ENCODE data around the gene NOTCH1.

Gene NOTCH1

DNA sequence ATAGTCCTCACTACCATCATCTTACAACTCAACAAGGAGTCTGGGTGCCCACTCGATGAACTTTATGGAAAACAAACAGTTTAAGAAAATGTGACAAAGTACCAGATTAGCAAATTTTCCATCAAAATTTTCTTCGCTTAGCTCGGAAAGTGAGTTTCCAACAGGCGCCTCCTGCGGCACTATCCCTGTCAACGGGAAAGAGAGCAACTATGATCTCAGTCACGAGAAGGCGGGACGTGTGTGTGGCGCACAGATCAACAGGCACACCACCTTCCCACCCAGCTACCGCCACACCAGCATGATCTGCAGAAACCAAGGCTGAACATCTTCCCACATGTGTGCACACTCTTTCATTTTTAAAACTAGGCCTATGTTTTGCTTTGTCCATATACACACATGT is 92.5 kb downstream of the NOTCH1 start:
- H3K4me3 ChIP-seq, result no peak overlapping the region
- TF ChIP-seq, protein P1, sequence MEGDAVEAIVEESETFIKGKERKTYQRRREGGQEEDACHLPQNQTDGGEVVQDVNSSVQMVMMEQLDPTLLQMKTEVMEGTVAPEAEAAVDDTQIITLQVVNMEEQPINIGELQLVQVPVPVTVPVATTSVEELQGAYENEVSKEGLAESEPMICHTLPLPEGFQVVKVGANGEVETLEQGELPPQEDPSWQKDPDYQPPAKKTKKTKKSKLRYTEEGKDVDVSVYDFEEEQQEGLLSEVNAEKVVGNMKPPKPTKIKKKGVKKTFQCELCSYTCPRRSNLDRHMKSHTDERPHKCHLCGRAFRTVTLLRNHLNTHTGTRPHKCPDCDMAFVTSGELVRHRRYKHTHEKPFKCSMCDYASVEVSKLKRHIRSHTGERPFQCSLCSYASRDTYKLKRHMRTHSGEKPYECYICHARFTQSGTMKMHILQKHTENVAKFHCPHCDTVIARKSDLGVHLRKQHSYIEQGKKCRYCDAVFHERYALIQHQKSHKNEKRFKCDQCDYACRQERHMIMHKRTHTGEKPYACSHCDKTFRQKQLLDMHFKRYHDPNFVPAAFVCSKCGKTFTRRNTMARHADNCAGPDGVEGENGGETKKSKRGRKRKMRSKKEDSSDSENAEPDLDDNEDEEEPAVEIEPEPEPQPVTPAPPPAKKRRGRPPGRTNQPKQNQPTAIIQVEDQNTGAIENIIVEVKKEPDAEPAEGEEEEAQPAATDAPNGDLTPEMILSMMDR (IDR thresholded peaks at IDR 0.05), result no peak
- no peak for DNase-seq (ENCODE audit: low spot score)
- no peak overlapping the region for H3K27ac ChIP-seq

DNA sequence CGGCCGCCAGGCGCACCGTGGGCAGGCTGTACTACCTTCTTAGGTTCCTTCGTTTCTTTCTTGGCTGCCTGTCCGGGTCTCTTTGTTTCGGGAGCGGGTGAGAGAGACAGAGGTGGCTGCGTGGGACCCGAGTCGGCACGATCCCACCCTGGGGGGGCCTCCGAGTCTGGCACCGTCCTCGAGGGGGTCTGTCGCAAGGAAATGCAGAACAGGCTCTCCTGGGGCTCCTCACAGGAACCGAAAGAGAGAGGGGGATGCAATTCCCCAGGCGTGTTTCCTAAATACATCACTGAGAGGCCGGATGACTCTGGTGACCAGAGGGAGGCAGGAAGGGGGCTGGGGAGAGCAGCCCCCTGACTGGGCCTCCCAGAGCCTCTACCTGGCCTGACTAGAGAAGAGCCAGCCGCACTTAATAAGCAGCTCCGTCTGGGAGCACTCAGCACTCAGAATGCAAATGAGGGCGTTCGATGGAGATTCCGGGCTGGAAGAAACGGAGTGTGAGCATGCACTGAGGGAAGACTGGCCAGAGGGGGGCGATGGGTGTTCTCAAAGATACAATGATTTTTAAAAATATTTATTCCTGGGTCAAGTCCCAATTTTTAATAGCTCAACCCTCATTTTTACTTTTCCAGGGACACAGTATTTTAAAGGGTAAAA is 94.5 kb downstream of the NOTCH1 start:
- TF ChIP-seq, protein P1 (IDR thresholded peaks at IDR 0.05), result no peak
- DNase-seq (ENCODE audit: low spot score), result no peak
- Histone ChIP-seq H3K27ac (no peak overlapping the region), H3K4me3 (no peak overlapping the region)

DNA sequence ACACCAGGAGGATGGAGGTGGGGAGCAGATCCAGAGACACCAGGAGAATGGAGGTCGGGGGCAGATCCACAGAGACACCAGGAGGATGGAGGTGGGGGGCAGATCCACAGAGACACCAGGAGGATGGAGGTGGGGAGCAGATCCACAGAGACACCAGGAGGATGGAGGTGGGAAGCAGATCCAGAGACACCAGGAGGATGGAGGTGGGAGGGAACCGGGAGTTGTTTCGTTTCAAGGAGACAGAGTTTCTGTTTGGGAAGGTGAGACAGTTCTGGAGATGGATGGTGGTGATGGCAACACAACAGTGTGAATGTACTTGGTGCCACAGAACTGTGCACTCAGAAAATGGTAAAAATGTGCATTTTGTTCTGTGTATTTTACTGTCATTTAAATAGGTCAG is 97.2 kb downstream of the NOTCH1 start:
- Histone ChIP-seq H3K27ac (no peak overlapping the region), H3K4me3 (no peak overlapping the region)
- TF ChIP-seq, protein P1 (IDR thresholded peaks at IDR 0.05), result no peak
- DNase-seq (ENCODE audit: low spot score), result no peak

DNA sequence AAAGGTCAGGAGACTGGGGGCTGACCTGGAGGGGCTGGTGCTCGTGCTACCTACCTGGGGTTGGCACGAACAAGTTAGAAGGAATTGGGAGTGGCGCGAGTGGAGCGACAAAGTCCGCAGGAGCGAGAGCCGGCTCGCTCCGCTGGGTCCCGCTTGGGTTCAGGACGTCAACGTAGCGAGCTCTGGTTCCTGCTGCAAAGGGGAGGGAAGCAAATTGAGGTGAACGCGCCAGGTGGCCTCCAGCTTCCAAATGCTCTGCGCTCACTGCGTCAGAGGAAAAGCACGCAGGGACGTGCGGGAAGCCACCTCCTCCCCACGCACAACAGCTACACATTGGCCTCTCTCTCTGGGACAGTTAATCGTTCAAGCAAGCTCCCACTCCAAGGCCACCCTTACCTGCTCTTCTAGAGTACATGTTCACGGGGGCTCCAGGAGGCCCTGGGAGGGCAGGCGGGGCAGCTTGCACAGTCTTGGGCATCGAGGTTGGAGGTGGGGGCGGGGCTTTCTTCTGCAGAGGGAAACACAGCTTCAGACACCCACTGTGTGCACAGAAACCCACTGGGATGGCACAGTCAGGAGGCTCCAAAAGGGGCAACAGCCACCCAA is 98.6 kb downstream of the NOTCH1 start:
- TF ChIP-seq, protein P1 (IDR thresholded peaks at IDR 0.05), result no peak
- Histone ChIP-seq H3K4me3 (no peak overlapping the region), H3K27ac (no peak overlapping the region)
- no peak for DNase-seq (ENCODE audit: low spot score)

DNA sequence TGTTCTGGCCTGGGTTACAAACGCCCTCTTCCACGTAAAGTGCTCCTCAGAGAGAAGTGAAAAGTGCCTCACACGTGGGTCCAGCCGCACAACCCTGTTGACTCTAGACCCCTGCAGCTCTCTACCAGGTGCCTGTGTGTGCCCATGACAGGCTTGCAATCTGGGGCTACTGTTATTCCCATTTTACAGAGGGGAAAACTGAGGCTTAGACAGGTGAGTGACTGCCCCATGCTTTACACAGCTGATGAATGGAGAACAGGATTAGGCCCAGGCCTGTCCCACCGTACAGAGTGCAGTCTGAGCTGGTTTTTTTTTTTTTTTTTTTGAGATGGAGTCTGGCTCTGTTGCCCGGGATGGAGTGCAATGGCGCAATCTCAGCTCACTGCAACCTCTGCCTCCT is 100.0 kb downstream of the NOTCH1 start:
- H3K4me3 ChIP-seq, result no peak overlapping the region
- TF ChIP-seq, protein P1 (IDR thresholded peaks at IDR 0.05), result no peak
- H3K27ac ChIP-seq, result no peak overlapping the region
- DNase-seq (ENCODE audit: low spot score), result no peak

All from coronary artery (tissue), 2 donors.